Germinal center (tissue), 1 donor: ENCODE data around the gene SALL1.

Experiments
- DNase-seq: peaks from one replicate; pipeline ENCODE4 v3.0.0; 2012; ENCODE audit warnings: mixed read lengths, low spot score

Gene SALL1

DNA sequence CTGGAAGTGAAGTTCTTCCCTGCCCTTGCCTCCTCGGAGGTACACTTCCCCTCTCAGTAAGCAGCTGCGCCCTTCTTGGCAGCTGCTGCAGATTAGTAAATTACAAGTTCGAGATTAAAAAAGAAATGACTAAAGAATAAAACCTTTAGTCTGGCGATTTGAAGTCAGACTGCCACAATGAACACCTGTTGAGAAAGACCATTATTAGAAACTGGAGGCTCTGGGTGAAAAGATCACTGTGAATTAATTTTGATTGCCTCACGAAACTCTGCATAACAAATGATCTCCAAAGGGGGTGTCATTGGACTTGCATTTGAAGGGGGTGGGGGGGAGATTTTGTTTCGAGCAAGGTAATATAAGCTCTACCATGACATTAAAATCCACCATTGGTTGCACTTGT is 39.3 kb downstream of the SALL1 start:
- DNase-seq: no peak

DNA sequence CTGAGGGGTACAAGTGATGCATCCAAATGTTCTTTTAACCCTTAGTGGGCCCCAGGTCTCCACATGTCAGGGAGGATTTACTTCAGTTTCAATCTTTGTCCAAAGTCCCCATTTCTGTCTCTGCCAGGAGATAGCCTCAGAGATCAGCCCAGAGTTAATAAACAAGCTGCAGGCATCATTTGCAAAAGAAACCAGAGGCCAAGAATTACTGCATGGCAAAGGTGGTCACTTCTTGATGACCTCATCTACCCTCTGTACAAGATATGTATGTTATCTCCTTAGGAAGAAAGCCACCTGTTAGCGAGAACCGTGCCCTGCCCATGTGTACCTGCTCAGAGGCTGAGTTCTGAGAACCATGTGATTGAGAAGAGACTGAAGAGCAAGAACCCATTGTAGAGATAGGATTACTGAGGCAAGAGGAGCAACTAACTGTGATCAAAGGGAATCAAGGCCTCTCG is 40.3 kb downstream of the SALL1 start:
- no peak for DNase-seq

DNA sequence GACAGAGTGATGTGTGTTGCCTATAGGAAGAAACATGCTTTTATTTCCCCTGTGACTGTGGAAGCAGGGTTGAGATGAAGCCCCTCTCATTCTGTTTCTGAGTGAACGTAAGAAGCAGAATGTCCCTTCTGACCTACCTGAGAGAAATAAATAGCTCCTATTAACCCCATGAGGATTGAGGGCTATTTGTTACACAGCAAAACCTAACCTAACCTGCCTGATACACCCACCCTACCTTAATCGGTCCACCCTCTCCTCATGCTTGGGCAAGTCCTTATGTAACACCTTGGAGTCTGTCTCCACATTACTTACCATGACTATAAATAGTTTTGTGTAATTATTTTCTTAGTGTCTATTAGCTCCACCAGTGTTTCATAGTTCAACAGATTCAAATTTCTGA is 41.9 kb downstream of the SALL1 start:
- no peak for DNase-seq

- DNase-seq: no peak
Observed at GRCh38 chr16:51107742-51108141, 43.3 kb downstream of the SALL1 start.

DNA sequence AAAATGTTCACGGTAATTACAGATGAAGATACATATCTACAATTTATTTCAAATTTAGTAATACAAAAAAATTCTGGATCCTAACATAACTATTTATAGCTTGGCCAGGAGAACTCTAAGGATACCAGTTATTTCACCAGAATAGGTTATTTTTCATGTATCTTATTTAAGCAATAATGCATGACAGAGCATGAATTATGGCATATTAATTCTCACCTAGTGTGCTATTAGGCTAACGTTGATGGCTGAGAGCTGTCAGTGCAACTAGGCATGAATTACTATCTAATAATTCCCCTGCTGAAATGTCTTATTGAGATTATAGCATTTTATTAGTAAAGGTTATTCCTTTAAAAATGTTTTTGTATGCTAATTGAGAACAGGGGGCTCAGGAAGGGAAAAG is 44.5 kb downstream of the SALL1 start:
- DNase-seq: no peak

- DNase-seq: no peak
Observed at GRCh38 chr16:51103590-51103989, 47.5 kb downstream of the SALL1 start.

DNA sequence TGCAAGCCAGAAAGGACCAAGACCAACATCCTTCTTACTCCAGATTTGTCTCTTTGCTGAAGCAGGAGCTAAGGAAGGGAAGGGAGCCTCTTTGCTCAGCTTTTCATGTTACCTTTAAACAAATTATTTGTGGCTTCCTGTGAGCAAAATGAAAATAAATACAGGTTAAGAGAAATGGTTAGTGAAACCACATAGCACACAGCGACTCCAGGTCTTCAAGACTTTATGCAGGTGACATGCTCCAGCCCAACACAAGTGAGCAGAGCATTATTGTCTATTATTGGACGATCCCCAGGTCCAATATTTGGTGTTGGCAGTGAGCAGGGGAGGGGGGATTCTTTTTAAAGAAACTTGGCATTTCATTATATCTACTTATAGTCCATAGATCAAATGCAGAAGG is 53.3 kb downstream of the SALL1 start:
- DNase-seq: no peak

- no peak for DNase-seq
Observed at GRCh38 chr16:51095890-51096626, 55.0 kb downstream of the SALL1 start.

DNA sequence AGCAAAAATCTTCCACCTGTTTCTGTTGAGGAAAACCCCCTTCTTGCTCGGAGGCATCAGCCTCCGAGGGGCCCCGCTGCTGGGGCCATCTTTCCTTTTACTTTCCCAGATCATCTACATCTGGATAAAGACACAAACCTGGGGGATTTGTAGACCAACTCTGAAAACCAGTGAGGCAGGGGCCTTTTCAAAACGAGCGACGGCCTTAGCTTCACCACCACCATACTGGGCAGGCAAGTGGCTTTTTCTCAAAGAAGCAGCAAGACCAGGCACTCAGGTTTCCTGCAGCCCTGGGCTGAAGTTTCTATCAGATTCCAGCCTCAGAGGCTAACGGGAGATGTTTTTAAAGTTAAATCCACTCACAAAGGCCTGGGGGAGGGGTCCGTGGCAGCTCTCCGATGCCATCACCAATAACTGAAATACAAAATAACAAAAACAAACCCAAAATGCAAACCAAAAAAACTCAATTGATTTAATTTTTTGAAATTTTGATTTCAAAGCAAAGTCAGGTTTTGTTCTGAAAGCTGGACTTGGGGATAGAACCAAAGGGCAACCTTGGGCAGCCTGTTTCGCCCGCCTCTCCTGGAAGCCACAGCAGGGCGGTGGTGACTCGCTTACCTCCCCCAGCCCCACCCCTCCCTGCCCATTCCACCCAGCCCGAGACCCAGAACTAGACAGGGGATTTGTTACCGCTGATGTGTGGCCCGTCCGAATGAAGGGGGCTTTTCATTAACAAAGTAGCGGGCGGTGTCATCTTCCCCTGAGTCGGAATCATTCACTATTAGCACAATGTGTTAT is 55.8 kb downstream of the SALL1 start:
- DNase-seq: no peak

DNA sequence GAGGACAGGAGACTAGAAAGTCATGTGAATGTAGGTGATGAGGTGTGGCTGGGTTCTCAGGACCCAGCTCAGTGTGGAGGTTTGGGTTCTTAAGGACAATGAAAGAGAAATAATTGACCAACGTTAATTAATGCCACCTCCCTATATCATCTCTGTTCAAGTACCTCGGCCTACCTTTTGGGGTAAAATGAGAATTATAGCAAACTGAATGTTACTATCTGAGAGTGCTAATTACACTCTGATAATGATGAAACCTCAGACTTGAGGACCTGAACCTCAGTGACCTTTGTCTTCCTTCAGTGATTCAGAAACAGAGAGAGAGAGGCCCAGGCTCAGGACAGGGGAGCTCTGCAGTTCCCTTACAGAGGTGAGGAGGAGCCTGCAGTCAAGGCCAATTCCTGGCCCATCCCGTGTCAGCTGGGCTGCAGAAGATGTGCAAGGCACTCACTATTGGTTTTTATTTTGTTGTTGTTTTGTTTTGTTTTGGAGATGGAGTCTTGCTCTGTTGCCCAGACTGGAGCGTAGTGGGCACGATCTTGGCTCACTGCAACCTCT is 57.3 kb downstream of the SALL1 start:
- DNase-seq: no peak
